Panc1 (cell line): ENCODE measurements around the gene AKAP6. TPM values are rescaled to one million over a fixed set of nuclear protein-coding genes. Genes with fewer than 3 reads are reported as not detected.

Experiments used
- ATAC-seq: fragments of 200-7000 bp; cut with Tn5 transposase; 2 replicates; pipeline ENCODE4 v1.9.1; 2020; ENCODE audit warnings: mild to moderate bottlenecking, moderate library complexity
- BruUV-seq: library from RNA; stranded (reverse); fragments of 400-500 nt; replicated peaks from 2 replicates; lab custom pipeline; 2021; lab: Mats Ljungman, UMichigan
- CTCF ChIA-PET: fragments of 300-600 bp; sonication (Branson Sonifier 250); formaldehyde crosslinking; loops from one replicate; lab custom pipeline; 2022; ENCODE audit warnings: antibody characterized with exemption; lab: Charles Lee
- POLR2A ChIA-PET: fragments of 300-600 bp; sonication (Branson Sonifier 250); formaldehyde crosslinking; loops from one replicate; lab custom pipeline; 2022; ENCODE audit warnings: antibody characterized with exemption; lab: Charles Lee
- DNase-seq: peaks from one replicate; pipeline ENCODE4 v3.0.0-alpha.2; 2010; ENCODE audit warnings: low read depth, low spot score
- H3K27ac ChIP-seq: 2 replicates; pipeline ENCODE4 v1.5.1; 2011; ENCODE audit warnings: mild to moderate bottlenecking, low read length, inconsistent platforms
- H3K27me3 ChIP-seq: fragments of 200-500 bp; sonication (Bioruptor generic); 2 replicates; pipeline ENCODE4 v1.6.0; 2014; ENCODE audit warnings: low read length, inconsistent platforms; ENCODE audit not compliant: control insufficient read depth, insufficient read depth
- H3K36me3 ChIP-seq: fragments of 200-500 bp; sonication (Bioruptor generic); 2 replicates; pipeline ENCODE4 v1.5.1; 2014; ENCODE audit warnings: inconsistent platforms, mild to moderate bottlenecking, low read length, moderate library complexity; ENCODE audit not compliant: control insufficient read depth, insufficient read depth
- H3K4me1 ChIP-seq: 2 replicates; pipeline ENCODE4 v1.5.1; 2011; ENCODE audit warnings: inconsistent platforms, mild to moderate bottlenecking, low read length, moderate library complexity; ENCODE audit not compliant: control insufficient read depth, insufficient read depth
- H3K4me3 ChIP-seq, 2 experiments: 2 replicates each; pipeline ENCODE4 v1.5.1; 2011 to 2012; ENCODE audit warnings: low read depth in 2 of 2, low read length in 2 of 2, mild to moderate bottlenecking in 2 of 2, inconsistent platforms in 1 of 2, moderate library complexity in 1 of 2
- H3K9me3 ChIP-seq: fragments of 200-500 bp; sonication (Bioruptor generic); 2 replicates; pipeline ENCODE4 v1.5.1; 2014; ENCODE audit warnings: low read depth, mild to moderate bottlenecking, inconsistent platforms, low read length, moderate library complexity; ENCODE audit not compliant: control insufficient read depth, insufficient read depth
- POLR2AphosphoS5 ChIP-seq: IDR thresholded peaks from 2 replicates; pipeline ENCODE4 v1.6.1; 2012; ENCODE audit warnings: mild to moderate bottlenecking, low read depth, low read length, moderate library complexity
- SIN3A ChIP-seq: IDR thresholded peaks from 2 replicates; pipeline ENCODE4 v1.6.1; 2012; ENCODE audit warnings: low read depth, mild to moderate bottlenecking, low read length, moderate library complexity, borderline replicate concordance; ENCODE audit not compliant: insufficient read depth
- TCF7L2 ChIP-seq: IDR thresholded peaks from 2 replicates; pipeline ENCODE4 v1.6.1; 2011; ENCODE audit warnings: mild to moderate bottlenecking, low read depth, low read length, inconsistent platforms
- in situ Hi-C: cut with HindIII; loops from 2 replicates; pipeline ENCODE4 v1.10.0; 2016; ENCODE audit warnings: low sequenced_read_pairs, low pct_unique_long_range_greater_than_20kb
- intact Hi-C: fragments of 100-400 bp; cut with micrococcal nuclease; formaldehyde crosslinking; loops from one replicate; pipeline ENCODE4 v1.10.0; 2022; ENCODE audit not compliant: unreplicated experiment
- total RNA-seq: library from RNA; stranded (reverse); gene quantifications from one replicate; pipeline ENCODE4 v1.2.1, GENCODE V29; 2021; ENCODE audit not compliant: unreplicated experiment
- TF ChIP-seq, protein P1 (sequence below): fragments of 450-650 bp; IDR thresholded peaks from 2 replicates; pipeline ENCODE4 v1.5.1; 2017; ENCODE audit warnings: mild to moderate bottlenecking
- TF ChIP-seq, protein P2 (sequence below), 2 experiments: IDR thresholded peaks; 2 replicates each; pipeline ENCODE4 v1.6.1; 2011 to 2012; ENCODE audit warnings: low read depth in 2 of 2, control low read depth in 1 of 2, low read length in 1 of 2, mild to moderate bottlenecking in 1 of 2, moderate library complexity in 1 of 2; ENCODE audit not compliant: insufficient read depth in 1 of 2

The AKAP6 gene
- total RNA-seq, 1 experiment from 2014 or later, result 0.82 TPM

DNA sequence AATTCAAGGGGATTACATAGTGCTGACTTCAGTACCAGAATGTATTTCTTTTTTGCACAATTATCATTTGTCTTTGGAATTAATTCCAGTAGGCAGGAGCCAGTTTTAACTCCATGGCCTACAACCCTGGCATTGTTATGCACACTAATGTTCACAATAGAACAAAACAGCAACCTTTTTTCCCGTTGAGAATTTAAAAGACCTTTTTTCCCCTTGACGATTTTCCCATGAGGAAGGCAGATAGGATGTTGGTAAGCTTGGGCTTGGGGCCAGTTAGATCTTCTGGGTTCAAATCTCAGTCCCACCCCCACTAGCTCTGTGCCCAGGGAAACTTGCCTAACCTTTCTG is 13.7 kb downstream of the AKAP6 start:
- H3K36me3 ChIP-seq, result no peaks in the 10 kb centered on the region
- ChIA-PET POLR2A (no interaction called here), CTCF (no interaction called here)
- no peak for TF ChIP-seq POLR2AphosphoS5
- TF ChIP-seq, protein P1, sequence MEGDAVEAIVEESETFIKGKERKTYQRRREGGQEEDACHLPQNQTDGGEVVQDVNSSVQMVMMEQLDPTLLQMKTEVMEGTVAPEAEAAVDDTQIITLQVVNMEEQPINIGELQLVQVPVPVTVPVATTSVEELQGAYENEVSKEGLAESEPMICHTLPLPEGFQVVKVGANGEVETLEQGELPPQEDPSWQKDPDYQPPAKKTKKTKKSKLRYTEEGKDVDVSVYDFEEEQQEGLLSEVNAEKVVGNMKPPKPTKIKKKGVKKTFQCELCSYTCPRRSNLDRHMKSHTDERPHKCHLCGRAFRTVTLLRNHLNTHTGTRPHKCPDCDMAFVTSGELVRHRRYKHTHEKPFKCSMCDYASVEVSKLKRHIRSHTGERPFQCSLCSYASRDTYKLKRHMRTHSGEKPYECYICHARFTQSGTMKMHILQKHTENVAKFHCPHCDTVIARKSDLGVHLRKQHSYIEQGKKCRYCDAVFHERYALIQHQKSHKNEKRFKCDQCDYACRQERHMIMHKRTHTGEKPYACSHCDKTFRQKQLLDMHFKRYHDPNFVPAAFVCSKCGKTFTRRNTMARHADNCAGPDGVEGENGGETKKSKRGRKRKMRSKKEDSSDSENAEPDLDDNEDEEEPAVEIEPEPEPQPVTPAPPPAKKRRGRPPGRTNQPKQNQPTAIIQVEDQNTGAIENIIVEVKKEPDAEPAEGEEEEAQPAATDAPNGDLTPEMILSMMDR, result no peak
- no peak for TF ChIP-seq SIN3A
- TF ChIP-seq, protein P2, sequence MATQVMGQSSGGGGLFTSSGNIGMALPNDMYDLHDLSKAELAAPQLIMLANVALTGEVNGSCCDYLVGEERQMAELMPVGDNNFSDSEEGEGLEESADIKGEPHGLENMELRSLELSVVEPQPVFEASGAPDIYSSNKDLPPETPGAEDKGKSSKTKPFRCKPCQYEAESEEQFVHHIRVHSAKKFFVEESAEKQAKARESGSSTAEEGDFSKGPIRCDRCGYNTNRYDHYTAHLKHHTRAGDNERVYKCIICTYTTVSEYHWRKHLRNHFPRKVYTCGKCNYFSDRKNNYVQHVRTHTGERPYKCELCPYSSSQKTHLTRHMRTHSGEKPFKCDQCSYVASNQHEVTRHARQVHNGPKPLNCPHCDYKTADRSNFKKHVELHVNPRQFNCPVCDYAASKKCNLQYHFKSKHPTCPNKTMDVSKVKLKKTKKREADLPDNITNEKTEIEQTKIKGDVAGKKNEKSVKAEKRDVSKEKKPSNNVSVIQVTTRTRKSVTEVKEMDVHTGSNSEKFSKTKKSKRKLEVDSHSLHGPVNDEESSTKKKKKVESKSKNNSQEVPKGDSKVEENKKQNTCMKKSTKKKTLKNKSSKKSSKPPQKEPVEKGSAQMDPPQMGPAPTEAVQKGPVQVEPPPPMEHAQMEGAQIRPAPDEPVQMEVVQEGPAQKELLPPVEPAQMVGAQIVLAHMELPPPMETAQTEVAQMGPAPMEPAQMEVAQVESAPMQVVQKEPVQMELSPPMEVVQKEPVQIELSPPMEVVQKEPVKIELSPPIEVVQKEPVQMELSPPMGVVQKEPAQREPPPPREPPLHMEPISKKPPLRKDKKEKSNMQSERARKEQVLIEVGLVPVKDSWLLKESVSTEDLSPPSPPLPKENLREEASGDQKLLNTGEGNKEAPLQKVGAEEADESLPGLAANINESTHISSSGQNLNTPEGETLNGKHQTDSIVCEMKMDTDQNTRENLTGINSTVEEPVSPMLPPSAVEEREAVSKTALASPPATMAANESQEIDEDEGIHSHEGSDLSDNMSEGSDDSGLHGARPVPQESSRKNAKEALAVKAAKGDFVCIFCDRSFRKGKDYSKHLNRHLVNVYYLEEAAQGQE (IDR thresholded peaks at IDR 0.05; ENCODE audit: insufficient read depth in 1 of 2, low read depth in 2 of 2, low read length in 1 of 2), result no peak
- TF ChIP-seq TCF7L2, result no peak
- in situ Hi-C loops (no loop called here), intact Hi-C loops (no loop called here)
- H3K4me1 ChIP-seq, result no peaks in the 10 kb centered on the region
- H3K27me3 ChIP-seq, result no peaks in the 10 kb centered on the region
- no peak overlapping the region for H3K27ac ChIP-seq
- H3K4me3 ChIP-seq, result no peak overlapping the region
- DNase-seq (no peak), ATAC-seq (no peak)
- H3K9me3 ChIP-seq, result no peaks in the 10 kb centered on the region
- no TSS peak for BruUV-seq

DNA sequence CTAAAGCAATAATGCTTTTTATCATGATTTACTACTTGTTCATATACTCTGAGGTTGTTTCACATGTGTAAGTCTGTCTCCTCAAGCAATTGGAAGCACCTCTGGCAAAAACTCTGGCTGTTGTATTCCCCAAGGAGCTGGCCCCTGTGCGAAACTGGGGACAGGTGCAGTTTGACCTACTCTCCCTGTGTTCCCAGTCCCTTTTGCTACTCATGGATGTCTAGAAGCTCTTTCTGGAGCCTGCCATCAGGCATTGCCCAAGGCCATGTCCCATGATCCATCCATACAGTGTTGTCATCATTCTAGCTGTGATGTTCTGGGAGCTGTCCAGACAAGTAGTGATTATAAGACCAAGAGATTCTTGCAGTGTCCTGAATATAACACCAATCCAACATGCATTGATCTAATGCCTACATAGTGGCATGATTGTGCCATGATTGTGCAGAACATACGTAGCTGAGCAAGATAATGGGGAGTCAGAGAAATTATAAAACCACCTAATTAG is 14.9 kb downstream of the AKAP6 start:
- DNase-seq (no peak), ATAC-seq (no peak)
- CTCF ChIA-PET, result no interaction called here
- H3K27ac ChIP-seq, result no peak overlapping the region
- no peaks in the 10 kb centered on the region for H3K9me3 ChIP-seq
- H3K36me3 ChIP-seq, result no peaks in the 10 kb centered on the region
- H3K4me3 ChIP-seq, result no peak overlapping the region
- POLR2A ChIA-PET, result no interaction called here
- intact Hi-C loops, result no loop called here
- H3K27me3 ChIP-seq, result no peaks in the 10 kb centered on the region
- no peaks in the 10 kb centered on the region for H3K4me1 ChIP-seq
- no peak for TF ChIP-seq POLR2AphosphoS5
- no peak for TF ChIP-seq SIN3A
- TF ChIP-seq, protein P2 (IDR thresholded peaks at IDR 0.05; ENCODE audit: insufficient read depth in 1 of 2, low read depth in 2 of 2, low read length in 1 of 2), result no peak
- TF ChIP-seq TCF7L2, result no peak
- TF ChIP-seq, protein P1, result no peak
- in situ Hi-C loops, result no loop called here
- no TSS peak for BruUV-seq
